DND-41 (cell line): ENCODE measurements around the gene IL3RA.

Experiments
- CTCF ChIP-seq: IDR thresholded peaks from 2 replicates; pipeline ENCODE4 v1.5.1; 2012; ENCODE audit warnings: borderline replicate concordance, low read length, moderate library complexity, mild to moderate bottlenecking; ENCODE audit not compliant: poor library complexity, severe bottlenecking; ENCODE audit errors: extremely low read depth
- EZH2 ChIP-seq: IDR thresholded peaks from 3 replicates; pipeline ENCODE4 v1.6.1; 2012; ENCODE audit warnings: borderline replicate concordance, low read depth, mild to moderate bottlenecking, moderate library complexity, low read length, inconsistent platforms; ENCODE audit not compliant: severe bottlenecking

- TF ChIP-seq EZH2 (no peak), CTCF (no peak)
Measured at GRCh38 chrX:1322393-1322792, 14.2 kb upstream of the IL3RA start.
